Stimulated activated naive CD8-positive, alpha-beta T cell treated with anti-CD3 and anti-CD28 coated beads, Interleukin-15, Interleukin-2, amounts not matched to agents 100 U/mL and 50 U/mL, for 24 hours (primary cell): ENCODE results near the gene PRPF31.

Source experiments
- ATAC-seq: fragments of 150-1000 bp; cut with Tn5 transposase; one replicate; pipeline ENCODE4 v1.10.0; 2021
- DNase-seq: peaks from one replicate; pipeline ENCODE4 v3.0.0; 2021

Gene PRPF31

GRCh38 chr19:54141356-54141755 lies 25.8 kb downstream of the PRPF31 start:
- ATAC-seq (no peak), DNase-seq (no peak)

DNA sequence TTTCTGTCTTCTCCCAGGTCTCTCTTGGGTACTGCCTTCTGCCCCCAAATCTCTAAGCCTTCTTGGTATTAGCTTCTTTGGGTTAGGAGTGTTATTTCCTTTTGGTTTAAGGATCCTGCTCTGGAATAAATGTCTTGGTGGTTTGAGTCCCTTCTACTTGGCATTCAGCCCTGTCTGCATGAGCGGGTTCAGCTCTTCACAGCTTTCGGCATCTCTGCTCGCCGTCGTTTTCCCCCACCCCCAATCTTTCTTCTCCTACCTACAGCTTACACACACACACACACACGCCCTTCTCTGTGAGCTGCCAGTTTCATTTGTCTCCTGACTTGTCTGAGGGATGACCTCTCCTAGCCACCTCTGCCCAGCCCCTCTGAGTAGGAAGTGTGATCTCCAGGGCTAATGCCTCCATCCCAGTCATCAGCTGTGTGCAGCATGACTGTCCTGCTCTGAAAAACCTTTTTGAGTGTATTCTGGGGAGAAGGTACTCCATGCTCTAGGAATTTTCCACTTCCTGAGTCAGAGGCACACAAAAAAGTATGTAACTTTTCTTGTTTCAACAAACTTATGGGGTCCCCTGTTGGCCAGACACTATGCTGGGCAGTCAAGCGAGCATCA lies 26.7 kb downstream of the PRPF31 start:
- ATAC-seq, result no peak
- no peak for DNase-seq

DNA sequence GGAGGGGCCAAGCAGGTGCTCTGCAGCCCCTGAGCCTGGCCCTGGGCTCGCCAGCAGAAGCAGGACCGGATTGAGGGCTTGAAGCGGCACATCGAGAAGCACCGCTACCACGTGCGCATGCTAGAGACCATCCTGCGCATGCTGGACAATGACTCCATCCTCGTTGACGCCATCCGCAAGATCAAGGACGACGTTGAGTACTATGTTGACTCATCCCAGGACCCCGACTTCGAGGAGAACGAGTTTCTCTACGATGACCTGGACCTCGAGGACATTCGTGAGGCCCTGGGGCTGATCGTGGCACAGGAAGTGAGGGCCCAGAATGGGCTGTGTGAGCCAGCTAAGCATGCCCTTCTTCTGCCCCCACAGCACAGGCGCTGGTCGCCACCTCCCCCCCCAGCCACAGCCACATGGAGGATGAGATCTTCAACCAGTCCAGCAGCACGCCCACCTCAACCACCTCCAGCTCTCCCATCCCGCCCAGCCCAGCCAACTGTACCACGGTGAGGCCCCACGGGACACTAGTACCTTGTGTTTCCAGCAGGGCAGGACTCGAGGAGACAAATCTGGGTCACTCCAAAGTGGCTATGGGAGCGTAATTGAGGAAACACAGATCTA lies 30.1 kb downstream of the PRPF31 start:
- no peak for ATAC-seq
- no peak for DNase-seq

DNA sequence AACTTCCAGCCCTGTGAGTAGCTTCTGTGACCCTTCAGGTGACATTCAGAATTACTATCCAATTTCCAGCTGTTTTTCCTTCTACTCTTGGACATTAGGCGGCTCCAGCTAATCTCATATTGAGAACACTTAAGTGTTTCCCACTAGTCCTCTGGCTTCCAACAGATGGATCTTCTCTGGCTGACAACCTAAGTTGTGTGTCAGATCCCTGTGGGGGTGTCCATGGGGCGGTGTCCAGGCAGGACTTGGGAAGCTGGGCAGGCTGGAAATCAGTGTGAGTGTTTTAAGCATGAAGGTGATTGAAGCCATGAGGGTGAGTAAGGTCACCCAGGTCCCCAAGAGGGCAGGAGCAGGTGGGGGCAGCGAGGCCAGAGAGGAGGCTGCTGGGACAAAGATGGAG lies 32.1 kb downstream of the PRPF31 start:
- DNase-seq (no peak), ATAC-seq (no peak)

DNA sequence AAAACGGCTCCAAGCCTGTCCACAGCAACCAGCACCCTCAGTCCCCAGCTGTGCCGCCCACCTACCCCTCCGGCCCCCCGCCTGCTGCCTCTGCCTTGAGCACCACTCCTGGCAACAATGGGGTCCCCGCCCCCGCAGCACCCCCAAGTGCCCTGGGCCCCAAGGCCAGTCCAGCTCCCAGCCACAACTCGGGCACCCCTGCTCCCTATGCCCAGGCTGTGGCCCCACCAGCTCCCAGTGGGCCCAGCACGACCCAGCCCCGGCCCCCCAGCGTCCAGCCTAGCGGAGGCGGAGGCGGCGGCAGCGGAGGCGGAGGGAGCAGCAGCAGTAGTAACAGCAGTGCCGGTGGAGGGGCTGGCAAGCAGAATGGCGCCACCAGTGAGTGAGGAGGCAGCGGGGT lies 32.6 kb downstream of the PRPF31 start:
- DNase-seq (no peak), ATAC-seq (no peak)

DNA sequence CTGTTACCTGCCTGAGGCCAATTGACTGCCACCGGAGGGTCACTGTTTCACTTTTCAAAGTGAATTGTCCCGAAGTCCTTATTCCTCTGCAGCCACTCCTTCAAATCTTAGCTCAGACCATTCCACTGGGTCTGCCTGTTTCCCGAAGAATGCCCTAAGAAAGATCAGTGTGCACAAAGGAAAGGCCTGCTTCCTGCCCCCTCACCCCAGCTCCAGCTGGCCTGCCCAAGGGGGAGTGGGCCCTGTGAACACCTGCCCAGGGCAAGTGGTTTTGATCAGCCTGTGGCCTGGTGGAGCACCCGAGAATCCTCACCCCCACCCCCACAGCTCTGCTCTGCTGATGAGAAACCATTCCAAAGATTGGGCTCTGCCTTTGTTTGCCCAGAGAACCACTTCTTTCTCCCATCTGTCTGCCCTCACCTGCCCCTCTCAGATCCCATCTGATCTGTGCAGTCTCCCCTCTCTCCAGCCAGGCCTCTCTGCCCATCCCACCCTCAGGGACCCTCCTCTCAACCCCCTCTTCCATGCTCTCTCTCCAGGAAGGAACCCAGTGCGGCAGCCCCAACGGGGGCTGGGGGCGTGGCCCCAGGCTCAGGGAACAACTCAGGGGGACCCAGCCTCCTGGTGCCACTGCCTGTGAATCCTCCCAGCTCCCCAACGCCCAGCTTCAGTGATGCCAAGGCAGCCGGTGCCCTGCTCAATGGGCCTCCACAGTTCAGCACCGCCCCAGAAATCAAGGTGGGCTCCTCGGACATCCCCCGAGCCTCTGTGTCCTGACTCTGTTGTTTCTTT lies 33.7 kb downstream of the PRPF31 start:
- ATAC-seq (no peak), DNase-seq (no peak)

DNA sequence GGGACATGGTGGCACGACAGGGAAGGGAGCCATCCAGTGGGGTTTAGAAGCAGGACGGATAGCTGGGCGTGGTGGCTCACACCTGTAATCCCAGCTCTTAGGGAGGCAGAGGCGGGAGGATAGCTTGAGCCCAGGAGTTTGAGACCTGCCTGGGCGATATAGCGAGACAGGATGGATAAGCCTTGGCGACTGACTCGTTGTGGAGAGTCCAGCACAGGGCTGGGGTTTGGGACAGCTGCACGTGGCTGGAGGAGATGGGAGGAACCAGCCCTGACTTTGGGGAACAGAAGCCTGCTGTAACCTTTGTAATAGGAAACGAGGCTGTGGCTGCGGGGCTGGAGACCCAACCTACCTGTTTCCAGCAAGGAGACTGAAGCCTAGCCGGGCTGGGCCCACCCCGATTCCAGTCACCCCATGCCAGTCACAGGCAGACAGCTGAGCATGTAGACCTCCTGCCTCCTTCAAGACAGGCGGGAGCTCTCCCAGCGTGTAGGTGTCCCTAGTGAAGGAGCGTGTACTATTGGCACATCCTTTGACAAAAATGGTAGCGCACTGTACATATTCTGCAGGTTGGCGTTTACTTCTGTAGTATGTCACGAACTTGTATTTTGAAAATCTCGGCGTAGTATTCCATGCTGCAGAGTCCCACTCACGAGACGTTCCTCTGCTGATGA lies 35.9 kb downstream of the PRPF31 start:
- ATAC-seq, result no peak
- no peak for DNase-seq

DNA sequence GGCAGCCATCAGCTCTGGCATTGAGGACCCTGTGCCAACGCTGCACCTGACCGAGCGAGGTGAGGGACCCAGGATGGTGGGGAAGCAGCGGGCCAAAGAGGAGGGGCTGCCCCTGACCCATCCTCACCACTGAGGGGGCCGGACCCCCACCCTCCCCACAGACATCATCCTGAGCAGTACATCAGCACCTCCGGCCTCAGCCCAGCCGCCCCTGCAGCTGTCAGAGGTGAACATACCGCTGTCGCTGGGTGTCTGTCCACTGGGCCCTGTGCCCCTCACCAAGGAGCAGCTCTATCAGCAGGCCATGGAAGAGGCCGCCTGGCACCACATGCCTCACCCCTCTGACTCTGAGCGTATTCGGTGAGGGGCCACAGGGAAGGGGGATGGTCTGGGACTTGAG lies 36.7 kb downstream of the PRPF31 start:
- DNase-seq, result no peak
- ATAC-seq, result no peak

- ATAC-seq (no peak), DNase-seq (no peak)
Measured at GRCh38 chr19:54152878-54153524, 37.4 kb downstream of the PRPF31 start.

- no peak for DNase-seq
- ATAC-seq, result no peak
Measured at GRCh38 chr19:54153731-54154326, 38.3 kb downstream of the PRPF31 start.

DNA sequence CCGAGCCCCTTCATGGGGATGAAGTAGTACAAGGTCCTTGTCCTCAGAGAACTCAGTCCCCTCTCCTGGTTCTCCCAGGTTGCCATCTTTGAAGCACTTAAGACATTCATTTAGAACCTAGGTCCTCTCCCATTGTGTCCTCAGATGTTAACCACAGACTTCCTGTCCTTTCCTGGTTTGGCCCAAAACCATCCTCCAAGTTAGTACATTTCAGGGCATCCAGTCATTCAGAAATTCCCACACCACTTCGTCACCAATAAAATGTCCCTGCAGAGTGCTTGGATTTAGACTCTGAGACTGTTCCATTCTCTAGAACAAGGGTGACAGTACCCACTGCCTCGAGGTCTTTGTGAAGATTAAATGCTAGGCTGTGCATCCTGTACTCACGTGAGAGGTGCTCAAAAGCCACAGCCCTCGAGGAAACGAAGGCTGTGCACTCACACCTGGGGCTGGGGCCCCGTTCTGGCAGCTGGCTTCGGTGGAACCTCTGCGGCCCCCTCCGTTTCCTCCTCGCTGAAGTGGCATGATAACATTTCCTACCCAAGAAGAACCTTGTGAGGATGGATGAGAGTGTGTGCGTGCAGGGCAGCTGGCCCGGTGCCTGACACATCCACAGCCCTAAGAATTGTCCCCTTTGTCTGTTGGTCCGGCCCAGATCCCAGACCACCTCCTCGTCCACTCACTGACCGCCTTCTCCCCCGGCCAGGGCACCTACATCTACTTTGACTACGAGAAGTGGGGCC lies 39.2 kb downstream of the PRPF31 start:
- ATAC-seq (no peak), DNase-seq (no peak)

- no peak for ATAC-seq
- no peak for DNase-seq
Measured at GRCh38 chr19:54155694-54156093, 40.1 kb downstream of the PRPF31 start.

DNA sequence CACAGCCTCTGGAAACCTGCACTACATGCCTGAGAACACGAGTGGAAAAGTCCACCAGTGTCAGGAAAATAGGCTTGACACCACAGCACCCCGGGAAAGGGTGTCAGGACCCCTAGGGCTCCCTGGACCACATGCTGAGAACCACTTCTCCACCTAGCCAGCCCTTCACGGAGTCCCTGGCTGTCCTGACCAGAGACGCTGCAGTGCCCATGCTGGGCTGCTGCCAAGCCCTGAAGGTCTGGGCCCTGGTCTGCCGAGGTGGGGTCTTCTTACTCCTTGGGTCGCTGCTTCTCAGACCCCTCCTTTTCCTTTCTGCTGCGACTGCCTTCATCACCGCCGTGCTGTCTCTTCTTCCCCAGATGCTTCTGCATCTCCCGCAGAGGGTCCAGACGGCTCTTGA lies 40.9 kb downstream of the PRPF31 start:
- DNase-seq, result no peak
- no peak for ATAC-seq

DNA sequence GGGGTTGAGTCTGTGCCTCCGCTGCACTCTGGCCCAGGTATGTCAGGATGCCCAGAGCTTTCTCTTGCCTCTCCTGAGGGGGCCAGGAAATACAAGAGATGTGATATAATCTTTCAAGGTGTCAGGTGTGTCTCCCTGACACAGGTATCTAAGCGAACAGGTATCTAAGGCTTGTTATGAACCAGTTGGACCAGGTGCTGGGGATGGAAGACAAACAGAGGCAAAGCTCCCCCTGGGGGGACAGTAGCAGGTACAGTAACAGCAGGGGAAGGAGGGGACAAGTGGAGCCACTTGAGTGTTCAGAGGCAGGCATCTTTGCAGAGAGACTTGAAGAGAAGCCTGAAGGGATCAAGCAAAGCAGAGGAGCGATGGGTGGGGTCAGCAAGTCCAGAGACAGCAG lies 41.4 kb downstream of the PRPF31 start:
- ATAC-seq, result no peak
- DNase-seq, result no peak

GRCh38 chr19:54158812-54159351 lies 43.3 kb downstream of the PRPF31 start:
- peak; percentile 43 for DNase-seq
- ATAC-seq, result no peak

DNA sequence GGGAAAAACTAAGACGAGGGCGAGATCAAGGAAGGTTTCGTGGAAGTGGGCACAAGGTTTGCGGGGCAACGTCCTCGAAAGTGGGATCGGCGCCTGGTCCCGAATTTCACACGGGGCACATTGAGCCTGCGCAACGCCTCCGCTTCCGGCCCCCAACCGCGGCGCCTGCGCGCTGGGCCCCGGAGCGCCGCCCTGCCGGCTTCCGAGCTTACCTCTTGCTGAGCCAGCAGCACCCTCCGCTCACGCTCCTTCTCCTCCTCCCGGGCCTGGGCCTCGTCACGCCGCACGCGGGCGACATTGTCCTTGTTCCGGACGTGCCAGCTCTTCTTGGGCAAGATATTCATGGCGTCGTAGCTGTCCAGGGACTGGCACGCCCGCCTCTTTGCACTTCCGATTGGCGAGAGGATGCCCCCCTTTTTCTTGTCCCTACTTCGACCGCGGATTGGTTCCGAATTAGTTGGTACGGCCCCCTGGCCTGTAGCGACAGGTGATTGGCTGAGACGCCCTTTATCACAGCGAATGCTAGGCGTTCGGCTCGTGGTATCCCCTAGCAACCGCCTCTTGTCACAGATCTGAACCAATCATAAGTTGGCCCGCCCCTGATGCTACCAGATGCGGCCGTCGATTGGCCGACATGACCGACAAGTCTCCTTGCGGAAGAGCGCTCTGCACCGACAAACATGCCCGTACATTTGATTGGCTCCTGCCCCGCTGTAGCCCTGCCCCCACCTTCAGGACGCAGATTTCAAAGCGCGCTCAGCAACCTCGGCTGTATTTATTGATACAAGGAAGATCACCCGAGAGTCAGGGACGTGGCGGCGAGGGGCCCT lies 44.0 kb downstream of the PRPF31 start, which contains the start of gene LENG1:
Gene LENG1, minus strand, starts transcription at position 370 of the 830 bp plus-strand sequence. Its CDS starts 26 bp downstream, at position 344.
- ATAC-seq, result peak; percentile 96
- DNase-seq, result peak; percentile 96

- no peak for DNase-seq
Measured at GRCh38 chr19:54160182-54160811, 44.7 kb downstream of the PRPF31 start.

GRCh38 chr19:54160854-54161253 lies 45.3 kb downstream of the PRPF31 start:
- ATAC-seq, result no peak
- no peak for DNase-seq

More at GRCh38 chr19:54160182-54160811, 44.7 kb downstream of the PRPF31 start:
- ATAC-seq, result no peak

- peak; percentile 84 for DNase-seq
- peak; percentile 12 for ATAC-seq
Measured at GRCh38 chr19:54162241-54162805, 46.8 kb downstream of the PRPF31 start.
